ENCODE data around the gene SYTL3. TPM values are rescaled to one million over a fixed set of nuclear protein-coding genes. Genes with fewer than 3 reads are reported as not detected.

Gene SYTL3
- total and polyA plus RNA-seq, 2 donors (not counting 1 experiment from before 2014, with no cell fraction given): 1.1 to 5.4 TPM

- H3K27ac ChIP-seq (ENCODE audit: low read length in 2 of 2): peak overlapping the region in 1 of 2 donors; percentile 90
- TF ChIP-seq EZH2 (IDR thresholded peaks at IDR 0.05; ENCODE audit: borderline replicate concordance, insufficient read depth, low read depth, low read length, poor library complexity, severe bottlenecking): no peak
- TF ChIP-seq, protein P1, sequence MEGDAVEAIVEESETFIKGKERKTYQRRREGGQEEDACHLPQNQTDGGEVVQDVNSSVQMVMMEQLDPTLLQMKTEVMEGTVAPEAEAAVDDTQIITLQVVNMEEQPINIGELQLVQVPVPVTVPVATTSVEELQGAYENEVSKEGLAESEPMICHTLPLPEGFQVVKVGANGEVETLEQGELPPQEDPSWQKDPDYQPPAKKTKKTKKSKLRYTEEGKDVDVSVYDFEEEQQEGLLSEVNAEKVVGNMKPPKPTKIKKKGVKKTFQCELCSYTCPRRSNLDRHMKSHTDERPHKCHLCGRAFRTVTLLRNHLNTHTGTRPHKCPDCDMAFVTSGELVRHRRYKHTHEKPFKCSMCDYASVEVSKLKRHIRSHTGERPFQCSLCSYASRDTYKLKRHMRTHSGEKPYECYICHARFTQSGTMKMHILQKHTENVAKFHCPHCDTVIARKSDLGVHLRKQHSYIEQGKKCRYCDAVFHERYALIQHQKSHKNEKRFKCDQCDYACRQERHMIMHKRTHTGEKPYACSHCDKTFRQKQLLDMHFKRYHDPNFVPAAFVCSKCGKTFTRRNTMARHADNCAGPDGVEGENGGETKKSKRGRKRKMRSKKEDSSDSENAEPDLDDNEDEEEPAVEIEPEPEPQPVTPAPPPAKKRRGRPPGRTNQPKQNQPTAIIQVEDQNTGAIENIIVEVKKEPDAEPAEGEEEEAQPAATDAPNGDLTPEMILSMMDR (IDR thresholded peaks at IDR 0.05): no peak
- ChIA-PET CTCF (interaction anchor here (0.9 to 2.3 kb wide), 8 partner anchors 9 to 429 kb away, joined by 3 to 15 read pairs (median 3); no protein-coding TSS in a partner anchor), POLR2A (interaction anchor here (0.8 kb wide), 1 partner anchor 356 kb away, joined by 4 read pairs; the partner anchor contains the start of gene RSPH3)
- peaks cover 11% of the 10 kb centered on the region for H4K20me1 ChIP-seq (ENCODE audit: control insufficient read depth, insufficient read depth, low read length, poor library complexity, severe bottlenecking)
- H3K36me3 ChIP-seq (replicated peaks in 1 of 2; ENCODE audit: control extremely low read depth in 1 of 2, control insufficient read depth in 1 of 2, extremely low read depth in 1 of 2, insufficient read depth in 2 of 2, low read length in 1 of 2): peaks cover 0 to 7% of the 10 kb centered on the region in 2 experiments
- Mint-ChIP-seq H3K9me3 (ENCODE audit: insufficient read depth) (no peaks in the 10 kb centered on the region), H3K27ac (peak overlapping the region; percentile 87), H3K4me3 (peak overlapping the region; percentile 98), H3K27me3 (no peaks in the 10 kb centered on the region), H3K4me1 (peaks cover 46% of the 10 kb centered on the region)
- no peaks in the 10 kb centered on the region for H3K27me3 ChIP-seq (replicated peaks in 1 of 4; ENCODE audit: control extremely low read depth in 1 of 4, control insufficient read depth in 3 of 4, insufficient read depth in 4 of 4, low read length in 3 of 4)
- ATAC-seq (ENCODE audit: low read depth) (no peak), DNase-seq (no peak)
- H2AFZ ChIP-seq (ENCODE audit: insufficient read depth, low read depth, low read length, poor library complexity, severe bottlenecking): peak overlapping the region; percentile 87
- peaks cover 9 to 25% of the 10 kb centered on the region in 2 donors for H3K4me1 ChIP-seq (ENCODE audit: control insufficient read depth in 2 of 2, insufficient read depth in 2 of 2, low read length in 2 of 2)
- 1% methylated on average over 21 of the region's 21 CpGs for WGBS (ENCODE audit: insufficient coverage)
- H3K79me2 ChIP-seq (ENCODE audit: control insufficient read depth, insufficient read depth, low read length): peaks cover 51% of the 10 kb centered on the region
- peak overlapping the region; percentile 86 to 99 (median 97) for H3K4me3 ChIP-seq (ENCODE audit: control extremely low read depth in 1 of 5, extremely low read depth in 1 of 5, insufficient read depth in 1 of 5, low read depth in 2 of 5, low read length in 4 of 5)
- intact Hi-C loops (cut with micrococcal nuclease): loop anchor here (2.0 to 10.0 kb wide), 4 partner anchors 17 to 819 kb away; partner anchors contain the start of gene SNX9
- peak overlapping the region; percentile 98 for H3K9ac ChIP-seq (ENCODE audit: low read length)
- no peaks in the 10 kb centered on the region for H3K9me3 ChIP-seq (ENCODE audit: control extremely low read depth in 1 of 3, control insufficient read depth in 2 of 3, insufficient read depth in 1 of 3, low read length in 2 of 3)
- H3K4me2 ChIP-seq (replicated peaks; ENCODE audit: low read depth, low read length, poor library complexity, severe bottlenecking): peak overlapping the region; percentile 85
Observed at GRCh38 chr6:158643836-158644230, 6.0 kb upstream of the SYTL3 start.

Measured in B cell (primary cell).